ENCODE measurements around the gene AWAT2.

- TF ChIP-seq CTCF (IDR thresholded peaks at IDR 0.05; ENCODE audit: poor library complexity), result no peak
- no peak for TF ChIP-seq EZH2 (IDR thresholded peaks at IDR 0.05; ENCODE audit: borderline replicate concordance)
Observed at GRCh38 chrX:70041993-70042392, 7.7 kb downstream of the AWAT2 start.
